Measurements from ENCODE around the gene HEBP2.

HEBP2 gene

DNA sequence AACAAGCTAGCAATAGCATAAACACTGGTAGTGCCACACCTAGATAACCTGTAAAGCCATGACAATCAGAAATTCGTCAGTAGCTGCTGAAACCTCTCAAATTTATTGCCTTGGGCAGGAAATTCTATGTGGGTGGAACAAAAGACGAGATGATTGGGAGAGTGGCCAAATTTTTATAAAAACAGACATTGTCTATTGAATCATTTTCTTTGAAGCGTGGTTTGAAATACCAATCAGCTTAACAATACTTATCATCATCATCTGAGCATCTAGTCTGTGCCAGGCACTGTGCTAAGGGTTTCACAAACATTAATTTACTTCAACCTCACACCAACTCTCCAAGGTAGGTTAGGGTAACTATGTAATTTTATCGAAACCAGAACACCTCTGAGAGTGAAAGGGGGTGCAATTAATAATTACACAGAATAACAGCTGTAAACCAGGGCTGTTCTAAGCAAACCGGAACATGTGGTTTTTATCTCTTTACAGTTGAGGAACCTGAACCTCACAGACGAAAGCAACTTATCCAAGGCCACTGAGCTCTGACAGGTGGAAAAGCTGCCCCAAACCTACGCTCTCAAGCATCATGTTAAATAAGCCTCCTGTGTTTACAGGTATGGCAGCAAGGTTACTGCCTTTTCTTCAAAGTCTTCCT is 51.9 kb downstream of the HEBP2 start:
- no peak for DNase-seq

DNA sequence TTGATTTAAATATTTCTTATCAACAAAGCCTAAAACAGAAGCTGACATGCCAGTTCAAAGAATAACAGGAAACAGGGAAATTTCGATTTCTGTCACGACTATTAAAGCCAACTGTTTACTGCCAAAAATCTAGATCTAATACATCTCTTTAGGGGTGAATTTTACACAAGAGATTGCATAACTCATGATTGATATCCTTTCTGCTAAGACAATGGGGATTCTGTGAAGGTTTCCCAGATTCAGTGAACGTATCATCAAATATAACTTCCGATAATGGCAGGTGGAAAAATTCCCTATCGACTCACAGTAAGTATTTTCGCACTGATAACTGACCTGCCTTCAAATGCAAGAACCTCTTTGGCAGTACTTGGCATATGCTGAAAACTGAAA is 52.4 kb downstream of the HEBP2 start:
- DNase-seq, result no peak

- no peak for DNase-seq
Observed at GRCh38 chr6:138461647-138462046, 57.6 kb downstream of the HEBP2 start.

GRCh38 chr6:138464085-138464484 is 60.1 kb downstream of the HEBP2 start:
- no peak for DNase-seq

DNA sequence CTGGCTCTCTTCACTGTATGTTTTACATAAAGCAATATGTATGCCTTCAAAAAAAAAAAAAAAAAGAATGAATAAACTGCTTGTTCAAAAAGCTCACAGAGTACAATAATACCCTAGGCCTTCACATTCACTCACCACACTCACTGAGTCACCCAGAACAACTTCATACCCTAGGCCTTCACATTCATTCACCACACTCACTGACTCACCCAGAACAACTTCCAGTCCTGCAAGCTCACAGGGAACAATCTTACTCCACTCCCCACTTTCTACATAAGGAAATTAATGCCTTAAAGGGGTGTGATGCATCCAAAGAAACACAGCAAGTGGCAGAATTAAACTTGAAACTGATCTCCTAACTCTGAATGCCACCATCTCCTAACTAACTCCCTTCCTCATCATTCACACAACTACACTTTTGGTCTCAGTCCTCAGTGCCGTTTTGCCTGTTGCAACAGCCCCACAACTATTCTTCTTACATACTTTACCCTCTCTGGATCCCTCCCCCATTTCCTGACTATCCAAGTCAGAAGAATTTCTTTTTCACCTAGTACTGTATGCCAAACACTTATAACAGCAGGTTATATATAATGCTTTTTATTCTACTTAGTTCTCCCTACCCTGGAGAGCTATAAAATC is 61.1 kb downstream of the HEBP2 start:
- no peak for DNase-seq

GRCh38 chr6:138467901-138468300 is 63.9 kb downstream of the HEBP2 start:
- no peak for DNase-seq

DNA sequence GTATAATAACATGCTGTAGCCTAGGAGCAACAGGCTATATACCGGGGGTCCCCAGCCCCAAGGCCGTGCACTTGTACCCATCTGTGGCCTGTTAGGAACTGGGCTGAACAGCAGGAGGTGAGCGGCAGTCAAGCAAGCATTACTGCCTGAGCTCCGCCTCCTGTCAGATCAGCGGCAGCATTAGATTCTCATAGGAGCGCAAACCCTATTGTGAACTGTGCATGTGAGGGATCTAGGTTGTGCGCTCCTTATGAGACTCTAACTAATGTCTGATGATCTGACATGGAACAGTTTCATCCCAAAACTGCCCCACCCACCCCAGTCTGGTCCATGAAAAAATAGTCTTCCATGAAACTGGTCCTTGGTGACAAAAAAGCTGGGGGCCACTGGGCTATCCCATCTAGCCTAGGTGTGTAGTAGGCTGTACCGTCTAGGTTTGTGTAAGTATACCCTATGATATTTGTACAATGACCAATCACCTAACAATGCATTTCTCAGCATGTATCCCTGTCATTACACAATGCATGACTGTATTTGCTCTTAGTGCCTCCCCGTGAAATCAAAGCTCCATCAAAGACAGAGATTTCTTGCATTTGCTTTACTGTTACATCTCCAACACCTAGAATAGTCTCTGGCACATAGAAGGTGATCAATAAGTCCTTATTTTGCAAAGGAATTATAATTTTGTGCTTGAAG is 64.4 kb downstream of the HEBP2 start:
- no peak for DNase-seq

All from NCI-H510A (cell line).